ENCODE results near the gene MFAP5. TPM values are rescaled to one million over a fixed set of nuclear protein-coding genes. Genes with fewer than 3 reads are reported as not detected.
A peak's percentile ranks its signal among the peaks of the same experiment; 100 is the strongest.

Gene MFAP5
- total RNA-seq = not detected

GRCh38 chr12:8662593-8662992 is at the start of gene MFAP5:
MFAP5 (minus strand) TSS chr12:8662826; CDS start chr12:8662104, 722 bp downstream.
- no peaks in the 10 kb centered on the region for H3K4me1 Mint-ChIP-seq (ENCODE audit: low read depth)
- no peaks in the 10 kb centered on the region for H3K36me3 Mint-ChIP-seq (ENCODE audit: low read depth)
- CTCF ChIA-PET = interaction anchor here (0.9 kb wide), 1 partner anchor 197 kb away, joined by 3 read pairs; no protein-coding TSS in a partner anchor
- H3K27me3 Mint-ChIP-seq = peaks cover 4% of the 10 kb centered on the region
- TF ChIP-seq CTCF (IDR thresholded peaks at IDR 0.05) = no peak
- intact Hi-C loops (cut with micrococcal nuclease) = loop anchor here (10.0 kb wide), 1 partner anchor 222 kb away; no protein-coding TSS in a partner anchor
- H3K27ac Mint-ChIP-seq = no peak within 1 kb of the TSS
- no peak within 1 kb of the TSS for H3K4me3 Mint-ChIP-seq
- H3K9me3 Mint-ChIP-seq = no peaks in the 10 kb centered on the region
- no peak for ATAC-seq
- DNase-seq = no peak
- POLR2A ChIA-PET = no interaction called here

GRCh38 chr12:8709124-8709830 is 46.7 kb upstream of the MFAP5 start:
- Mint-ChIP-seq H3K4me3 (no peak overlapping the region), H3K27me3 (no peaks in the 10 kb centered on the region), H3K4me1 (ENCODE audit: low read depth) (peaks cover 7% of the 10 kb centered on the region), H3K36me3 (ENCODE audit: low read depth) (no peaks in the 10 kb centered on the region), H3K9me3 (no peaks in the 10 kb centered on the region), H3K27ac (no peak overlapping the region)
- ATAC-seq = no peak
- no peak for TF ChIP-seq CTCF (IDR thresholded peaks at IDR 0.05)
- ChIA-PET CTCF (interaction anchor here (1.5 kb wide), 1 partner anchor 13 kb away, joined by 3 read pairs; no protein-coding TSS in a partner anchor), POLR2A (no interaction called here)
- intact Hi-C loops (cut with micrococcal nuclease) = no loop called here
- no peak for DNase-seq

GRCh38 chr12:8702159-8702558 is 39.5 kb upstream of the MFAP5 start:
- ChIA-PET CTCF (interaction anchor here (0.8 to 2.0 kb wide), 5 partner anchors 11 to 228 kb away, joined by 3 to 12 read pairs (median 4); no protein-coding TSS in a partner anchor), POLR2A (interaction anchor here (1.0 kb wide), 1 partner anchor 11 kb away, joined by 3 read pairs; no protein-coding TSS in a partner anchor)
- H3K4me3 Mint-ChIP-seq = no peak overlapping the region
- H3K27me3 Mint-ChIP-seq = no peaks in the 10 kb centered on the region
- peaks cover 19% of the 10 kb centered on the region for H3K4me1 Mint-ChIP-seq (ENCODE audit: low read depth)
- H3K27ac Mint-ChIP-seq = no peak overlapping the region
- DNase-seq (no peak), ATAC-seq (no peak)
- H3K36me3 Mint-ChIP-seq (ENCODE audit: low read depth) = no peaks in the 10 kb centered on the region
- no peak for TF ChIP-seq CTCF (IDR thresholded peaks at IDR 0.05)
- intact Hi-C loops (cut with micrococcal nuclease) = no loop called here
- no peaks in the 10 kb centered on the region for H3K9me3 Mint-ChIP-seq

GRCh38 chr12:8701046-8701660 is 38.5 kb upstream of the MFAP5 start:
- TF ChIP-seq CTCF (IDR thresholded peaks at IDR 0.05) = no peak
- ATAC-seq = no peak
- no peaks in the 10 kb centered on the region for H3K36me3 Mint-ChIP-seq (ENCODE audit: low read depth)
- no peaks in the 10 kb centered on the region for H3K9me3 Mint-ChIP-seq
- intact Hi-C loops (cut with micrococcal nuclease) = no loop called here
- no peak overlapping the region for H3K4me3 Mint-ChIP-seq
- peaks cover 20% of the 10 kb centered on the region for H3K4me1 Mint-ChIP-seq (ENCODE audit: low read depth)
- no peak overlapping the region for H3K27ac Mint-ChIP-seq
- no peak for DNase-seq
- peaks cover 2% of the 10 kb centered on the region for H3K27me3 Mint-ChIP-seq
- CTCF ChIA-PET = interaction anchor here (0.6 to 2.1 kb wide), 6 partner anchors 16 to 348 kb away, joined by 3 to 12 read pairs (median 4); no protein-coding TSS in a partner anchor
- POLR2A ChIA-PET = interaction anchor here (1.0 kb wide), 1 partner anchor 12 kb away, joined by 3 read pairs; no protein-coding TSS in a partner anchor

- Mint-ChIP-seq H3K36me3 (ENCODE audit: low read depth) (no peaks in the 10 kb centered on the region), H3K27me3 (peaks cover 2% of the 10 kb centered on the region), H3K4me3 (peak overlapping the region; percentile 57), H3K9me3 (no peaks in the 10 kb centered on the region), H3K4me1 (ENCODE audit: low read depth) (peaks cover 20% of the 10 kb centered on the region), H3K27ac (no peak overlapping the region)
- POLR2A ChIA-PET = no interaction called here
- DNase-seq = no peak
- no peak for ATAC-seq
- intact Hi-C loops (cut with micrococcal nuclease) = no loop called here
- TF ChIP-seq CTCF (IDR thresholded peaks at IDR 0.05) = no peak
- CTCF ChIA-PET = interaction anchor here (0.6 to 2.1 kb wide), 3 partner anchors 17 to 349 kb away, joined by 3 to 5 read pairs (median 5); no protein-coding TSS in a partner anchor
Measured at GRCh38 chr12:8699714-8700113, 37.1 kb upstream of the MFAP5 start.

Data from activated CD8-positive, alpha-beta T cell treated with anti-CD3 and anti-CD28 coated beads for 36 hours (primary cell).